Neural progenitor cell (in vitro differentiated cells): ENCODE measurements around the gene CNOT4. TPM values are rescaled to one million over a fixed set of nuclear protein-coding genes. Genes with fewer than 3 reads are reported as not detected.

ENCODE experiments used
- DNase-seq: peaks from one replicate; pipeline ENCODE4 v3.0.0-alpha.2; 2016; ENCODE audit warnings: low spot score
- H2AFZ ChIP-seq: fragments of 200-600 bp; sonication (generic); replicated peaks from 2 replicates; pipeline ENCODE4 v1.6.1; 2016; ENCODE audit warnings: antibody characterized with exemption
- H3F3A ChIP-seq: fragments of 200-600 bp; sonication (generic); 2 replicates; pipeline ENCODE4 v1.6.1; 2016; ENCODE audit warnings: antibody characterized with exemption, low read depth
- H3K27ac ChIP-seq: fragments of 200-600 bp; sonication (generic); 2 replicates; pipeline ENCODE4 v1.5.1; 2016; ENCODE audit warnings: mild to moderate bottlenecking
- H3K27me3 ChIP-seq: fragments of 200-600 bp; sonication (generic); 2 replicates; pipeline ENCODE4 v1.6.1; 2016; ENCODE audit warnings: mild to moderate bottlenecking, moderate library complexity
- H3K36me3 ChIP-seq: fragments of 200-600 bp; sonication (generic); 2 replicates; pipeline ENCODE4 v1.5.1; 2016
- H3K4me1 ChIP-seq: fragments of 200-600 bp; sonication (generic); 2 replicates; pipeline ENCODE4 v1.6.1; 2016; ENCODE audit warnings: mixed run types
- H3K4me2 ChIP-seq: fragments of 200-600 bp; sonication (generic); 2 replicates; pipeline ENCODE4 v1.6.1; 2016
- H3K4me3 ChIP-seq: fragments of 200-600 bp; sonication (generic); 2 replicates; pipeline ENCODE4 v1.5.1; 2016
- H3K79me2 ChIP-seq: fragments of 200-600 bp; sonication (generic); 2 replicates; pipeline ENCODE4 v1.6.1; 2016; ENCODE audit warnings: low read depth
- H3K9ac ChIP-seq: fragments of 200-600 bp; sonication (generic); 2 replicates; pipeline ENCODE4 v1.6.1; 2016
- H3K9me3 ChIP-seq: fragments of 200-600 bp; sonication (generic); 2 replicates; pipeline ENCODE4 v1.5.1; 2016; ENCODE audit warnings: low read depth
- H4K20me1 ChIP-seq: fragments of 200-600 bp; sonication (generic); 2 replicates; pipeline ENCODE4 v1.6.1; 2016; ENCODE audit warnings: low read depth
- H3K27ac Mint-ChIP-seq: 3 replicates; pipeline ENCODE4 v1.8.0; 2021; ENCODE audit warnings: mixed read lengths
- H3K27me3 Mint-ChIP-seq: 2 replicates; pipeline ENCODE4 v1.8.0; 2022; ENCODE audit warnings: low read depth, mild to moderate bottlenecking, inconsistent platforms, moderate library complexity, mixed read lengths; ENCODE audit not compliant: insufficient read depth
- H3K36me3 Mint-ChIP-seq: 3 replicates; pipeline ENCODE4 v1.8.0; 2021; ENCODE audit warnings: mixed read lengths
- H3K4me1 Mint-ChIP-seq: 3 replicates; pipeline ENCODE4 v1.8.0; 2021; ENCODE audit warnings: mixed read lengths
- H3K4me3 Mint-ChIP-seq: 3 replicates; pipeline ENCODE4 v1.8.0; 2021; ENCODE audit warnings: mild to moderate bottlenecking, moderate library complexity, mixed read lengths
- H3K9me3 Mint-ChIP-seq: 3 replicates; pipeline ENCODE4 v1.8.0; 2020; ENCODE audit warnings: mixed read lengths
- EZH2 ChIP-seq: fragments of 200-600 bp; sonication (generic); IDR thresholded peaks from 2 replicates; pipeline ENCODE4 v1.6.1; 2017; ENCODE audit warnings: antibody characterized with exemption, mild to moderate bottlenecking, moderate library complexity
- EZH2phosphoT487 ChIP-seq: fragments of 200-600 bp; sonication (generic); IDR thresholded peaks from 2 replicates; pipeline ENCODE4 v1.6.1; 2017; ENCODE audit warnings: antibody characterized with exemption
- total RNA-seq: library from RNA; depleted of rRNA; stranded (reverse); fragments of >200 nt; gene quantifications from 2 replicates; pipeline ENCODE4 v1.2.3, GENCODE V29; 2015; ENCODE audit warnings: low replicate concordance
- TF ChIP-seq, protein P1 (sequence below): fragments of 200-600 bp; sonication (generic); IDR thresholded peaks from 2 replicates; pipeline ENCODE4 v1.5.1; 2017; ENCODE audit warnings: antibody characterized with exemption, mild to moderate bottlenecking

The CNOT4 gene
- total RNA-seq, 1 donor from 2014 or later = 21.4 TPM

DNA sequence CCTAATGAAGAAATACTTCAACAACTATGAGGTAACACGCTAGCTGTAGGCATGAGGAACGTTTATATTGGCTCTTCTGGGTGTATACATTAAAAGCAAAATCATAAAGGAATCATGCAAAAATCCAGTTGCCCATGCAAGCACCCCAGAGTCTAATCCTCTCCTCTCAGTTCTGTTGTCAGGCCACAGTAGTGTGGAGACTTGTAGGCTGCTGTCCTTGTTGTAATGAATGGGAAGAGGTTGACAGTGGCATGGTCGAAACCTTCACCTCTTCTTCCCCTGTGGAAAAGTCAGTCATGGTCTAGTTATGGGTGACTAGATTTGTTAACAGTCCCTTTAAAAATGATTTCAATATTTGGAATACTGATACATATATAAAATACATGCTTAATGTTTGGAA, 121.3 kb downstream of the CNOT4 start:
- H3K27ac Mint-ChIP-seq = no peak overlapping the region
- no peaks in the 10 kb centered on the region for H3K27me3 Mint-ChIP-seq
- DNase-seq = no peak
- Histone ChIP-seq H3K4me2 (no peak overlapping the region), H3K9me3 (no peaks in the 10 kb centered on the region), H2AFZ (no peak overlapping the region), H3K9ac (no peak overlapping the region), H3K27ac (no peak overlapping the region), H4K20me1 (peaks cover 6% of the 10 kb centered on the region), H3K36me3 (peaks cover 4% of the 10 kb centered on the region), H3K79me2 (no peaks in the 10 kb centered on the region), H3K4me3 (no peak overlapping the region), H3F3A (no peaks in the 10 kb centered on the region), H3K4me1 (peaks cover 3% of the 10 kb centered on the region), H3K27me3 (no peaks in the 10 kb centered on the region)
- H3K36me3 Mint-ChIP-seq = peaks cover 3% of the 10 kb centered on the region
- no peak overlapping the region for H3K4me3 Mint-ChIP-seq
- H3K4me1 Mint-ChIP-seq = no peaks in the 10 kb centered on the region
- TF ChIP-seq EZH2 = no peak
- H3K9me3 Mint-ChIP-seq = no peaks in the 10 kb centered on the region

DNA sequence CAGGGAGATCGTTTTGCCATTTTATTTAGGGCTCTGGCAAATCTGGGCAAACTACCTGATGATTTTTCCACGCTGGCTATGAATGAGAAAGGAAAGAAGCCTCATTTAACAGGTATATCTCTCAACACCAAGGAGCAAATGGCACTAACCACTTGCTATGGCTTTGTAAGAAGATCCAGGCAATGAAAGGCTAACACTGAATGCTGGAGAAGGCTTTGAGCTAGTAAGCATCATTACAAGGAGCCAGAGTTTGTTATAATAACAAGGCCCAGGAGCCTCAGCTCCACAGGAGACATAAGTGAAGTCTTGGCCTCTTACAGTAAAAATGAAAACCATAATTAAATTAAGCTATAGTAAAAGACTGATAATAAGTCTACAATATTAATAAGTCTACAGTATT, 123.1 kb downstream of the CNOT4 start:
- Histone ChIP-seq H3K9ac (no peak overlapping the region), H3K4me1 (peaks cover 6% of the 10 kb centered on the region), H3K9me3 (no peaks in the 10 kb centered on the region), H3K79me2 (no peaks in the 10 kb centered on the region), H3K27ac (no peak overlapping the region), H3K4me3 (no peak overlapping the region), H4K20me1 (peaks cover 6% of the 10 kb centered on the region), H3K27me3 (no peaks in the 10 kb centered on the region), H3K36me3 (no peaks in the 10 kb centered on the region), H2AFZ (no peak overlapping the region), H3K4me2 (no peak overlapping the region), H3F3A (no peaks in the 10 kb centered on the region)
- Mint-ChIP-seq H3K27me3 (no peaks in the 10 kb centered on the region), H3K9me3 (no peaks in the 10 kb centered on the region), H3K4me1 (no peaks in the 10 kb centered on the region), H3K36me3 (peaks cover 5% of the 10 kb centered on the region), H3K27ac (no peak overlapping the region), H3K4me3 (no peak overlapping the region)
- TF ChIP-seq EZH2phosphoT487 (no peak), EZH2 (no peak)
- TF ChIP-seq, protein P1, sequence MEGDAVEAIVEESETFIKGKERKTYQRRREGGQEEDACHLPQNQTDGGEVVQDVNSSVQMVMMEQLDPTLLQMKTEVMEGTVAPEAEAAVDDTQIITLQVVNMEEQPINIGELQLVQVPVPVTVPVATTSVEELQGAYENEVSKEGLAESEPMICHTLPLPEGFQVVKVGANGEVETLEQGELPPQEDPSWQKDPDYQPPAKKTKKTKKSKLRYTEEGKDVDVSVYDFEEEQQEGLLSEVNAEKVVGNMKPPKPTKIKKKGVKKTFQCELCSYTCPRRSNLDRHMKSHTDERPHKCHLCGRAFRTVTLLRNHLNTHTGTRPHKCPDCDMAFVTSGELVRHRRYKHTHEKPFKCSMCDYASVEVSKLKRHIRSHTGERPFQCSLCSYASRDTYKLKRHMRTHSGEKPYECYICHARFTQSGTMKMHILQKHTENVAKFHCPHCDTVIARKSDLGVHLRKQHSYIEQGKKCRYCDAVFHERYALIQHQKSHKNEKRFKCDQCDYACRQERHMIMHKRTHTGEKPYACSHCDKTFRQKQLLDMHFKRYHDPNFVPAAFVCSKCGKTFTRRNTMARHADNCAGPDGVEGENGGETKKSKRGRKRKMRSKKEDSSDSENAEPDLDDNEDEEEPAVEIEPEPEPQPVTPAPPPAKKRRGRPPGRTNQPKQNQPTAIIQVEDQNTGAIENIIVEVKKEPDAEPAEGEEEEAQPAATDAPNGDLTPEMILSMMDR = no peak
- no peak for DNase-seq

DNA sequence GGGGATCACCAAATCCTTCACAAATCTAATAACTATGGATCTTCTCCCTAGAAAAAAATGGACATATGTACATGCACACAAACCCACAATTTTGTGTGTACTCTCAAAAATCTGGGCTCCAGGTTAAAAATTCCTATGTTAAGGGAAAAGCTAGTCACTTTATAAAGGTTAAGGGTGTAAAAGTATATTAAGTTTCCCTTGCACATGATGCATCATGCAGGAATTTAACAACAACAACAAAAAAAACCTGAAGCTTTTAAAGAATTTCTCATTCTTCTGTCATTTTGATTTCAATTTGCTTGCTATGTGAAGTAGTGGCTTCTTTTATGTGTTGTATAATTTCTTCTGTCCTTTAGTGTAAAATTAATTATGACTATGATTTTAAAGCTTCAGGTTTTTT, 123.7 kb downstream of the CNOT4 start:
- no peaks in the 10 kb centered on the region for H3K27me3 Mint-ChIP-seq
- no peak overlapping the region for H3K27ac Mint-ChIP-seq
- H3K36me3 ChIP-seq = no peaks in the 10 kb centered on the region
- H3K27me3 ChIP-seq = no peaks in the 10 kb centered on the region
- no peaks in the 10 kb centered on the region for H3K9me3 ChIP-seq
- no peaks in the 10 kb centered on the region for H3F3A ChIP-seq
- no peak overlapping the region for H3K4me3 Mint-ChIP-seq
- H3K36me3 Mint-ChIP-seq = peaks cover 5% of the 10 kb centered on the region
- H3K9me3 Mint-ChIP-seq = no peaks in the 10 kb centered on the region
- peaks cover 5% of the 10 kb centered on the region for H3K4me1 Mint-ChIP-seq
- TF ChIP-seq EZH2phosphoT487 (no peak), EZH2 (no peak)
- TF ChIP-seq, protein P1 = no peak
- no peak overlapping the region for H3K4me3 ChIP-seq
- H3K4me2 ChIP-seq = no peak overlapping the region
- H3K4me1 ChIP-seq = peaks cover 11% of the 10 kb centered on the region
- H4K20me1 ChIP-seq = peaks cover 8% of the 10 kb centered on the region
- H2AFZ ChIP-seq = no peak overlapping the region
- no peak overlapping the region for H3K9ac ChIP-seq
- no peaks in the 10 kb centered on the region for H3K79me2 ChIP-seq
- no peak for DNase-seq
- no peak overlapping the region for H3K27ac ChIP-seq

GRCh38 chr7:135385209-135385608, 124.7 kb downstream of the CNOT4 start:
- Histone ChIP-seq H4K20me1 (peaks cover 11% of the 10 kb centered on the region), H3K27me3 (no peaks in the 10 kb centered on the region), H3K4me1 (peaks cover 21% of the 10 kb centered on the region), H3F3A (no peaks in the 10 kb centered on the region), H3K27ac (no peak overlapping the region), H3K9me3 (no peaks in the 10 kb centered on the region), H3K4me3 (no peak overlapping the region), H2AFZ (no peak overlapping the region), H3K36me3 (no peaks in the 10 kb centered on the region), H3K4me2 (no peak overlapping the region), H3K9ac (no peak overlapping the region), H3K79me2 (no peaks in the 10 kb centered on the region)
- H3K27ac Mint-ChIP-seq = no peak overlapping the region
- H3K4me3 Mint-ChIP-seq = no peak overlapping the region
- no peaks in the 10 kb centered on the region for H3K27me3 Mint-ChIP-seq
- peaks cover 5% of the 10 kb centered on the region for H3K36me3 Mint-ChIP-seq
- peaks cover 13% of the 10 kb centered on the region for H3K4me1 Mint-ChIP-seq
- no peak for DNase-seq
- TF ChIP-seq EZH2phosphoT487 (no peak), EZH2 (no peak)
- TF ChIP-seq, protein P1 = no peak
- H3K9me3 Mint-ChIP-seq = no peaks in the 10 kb centered on the region
